Measurements from ENCODE around the gene SMAD9.

The SMAD9 gene

GRCh38 chr13:36897054-36897616 is 22.9 kb downstream of the SMAD9 start:
- H3K9ac ChIP-seq (ENCODE audit: low read length): no peak overlapping the region
- no peaks in the 10 kb centered on the region for H3F3A ChIP-seq (ENCODE audit: insufficient read depth)
- no peaks in the 10 kb centered on the region for H3K27me3 ChIP-seq (ENCODE audit: low read length)
- no peak overlapping the region for H2AFZ ChIP-seq (ENCODE audit: low read depth, low read length, severe bottlenecking)
- no peak overlapping the region for H3K4me3 ChIP-seq (ENCODE audit: insufficient read depth, low read length, poor library complexity, severe bottlenecking)
- H3K9me3 ChIP-seq (ENCODE audit: insufficient read depth, low read length): no peaks in the 10 kb centered on the region
- H3K79me2 ChIP-seq (ENCODE audit: insufficient read depth, low read length): no peaks in the 10 kb centered on the region
- no peak overlapping the region for H3K27ac ChIP-seq (ENCODE audit: low read depth, low read length)
- H3K4me2 ChIP-seq (ENCODE audit: low read depth, low read length, poor library complexity, severe bottlenecking): no peak overlapping the region
- TF ChIP-seq CTCF (IDR thresholded peaks at IDR 0.05; ENCODE audit: insufficient read depth, low read length, poor library complexity, severe bottlenecking) (no peak), EZH2phosphoT487 (conservative IDR thresholded peaks at IDR 0.05; ENCODE audit: low read length) (no peak)
- H3K9me2 ChIP-seq (replicated peaks; ENCODE audit: insufficient read depth, low read length): 0 out of 2 replicates have a peak, but pooled peaks cover 3% of the 10 kb centered on the region
- H4K20me1 ChIP-seq (ENCODE audit: low read depth, low read length): no peaks in the 10 kb centered on the region
- H3K36me3 ChIP-seq (ENCODE audit: low read length): no peaks in the 10 kb centered on the region

- Histone ChIP-seq H3K27ac (ENCODE audit: low read depth, low read length) (no peak overlapping the region), H3K4me3 (ENCODE audit: insufficient read depth, low read length, poor library complexity, severe bottlenecking) (no peak overlapping the region), H4K20me1 (ENCODE audit: low read depth, low read length) (no peaks in the 10 kb centered on the region), H3K4me2 (ENCODE audit: low read depth, low read length, poor library complexity, severe bottlenecking) (no peak overlapping the region), H3K9ac (ENCODE audit: low read length) (no peak overlapping the region), H3K9me2 (replicated peaks; ENCODE audit: insufficient read depth, low read length) (no peaks in the 10 kb centered on the region), H3F3A (ENCODE audit: insufficient read depth) (no peaks in the 10 kb centered on the region), H3K27me3 (ENCODE audit: low read length) (no peaks in the 10 kb centered on the region), H3K36me3 (ENCODE audit: low read length) (no peaks in the 10 kb centered on the region), H3K79me2 (ENCODE audit: insufficient read depth, low read length) (no peaks in the 10 kb centered on the region), H3K9me3 (ENCODE audit: insufficient read depth, low read length) (no peaks in the 10 kb centered on the region), H2AFZ (ENCODE audit: low read depth, low read length, severe bottlenecking) (no peak overlapping the region)
- no peak for TF ChIP-seq EZH2phosphoT487 (conservative IDR thresholded peaks at IDR 0.05; ENCODE audit: low read length)
- no peak for TF ChIP-seq CTCF (IDR thresholded peaks at IDR 0.05; ENCODE audit: insufficient read depth, low read length, poor library complexity, severe bottlenecking)
Measured at GRCh38 chr13:36891752-36892151, 28.3 kb downstream of the SMAD9 start.

GRCh38 chr13:36888645-36889044 is 31.4 kb downstream of the SMAD9 start:
- Histone ChIP-seq H4K20me1 (ENCODE audit: low read depth, low read length) (no peaks in the 10 kb centered on the region), H3K4me3 (ENCODE audit: insufficient read depth, low read length, poor library complexity, severe bottlenecking) (no peak overlapping the region), H3K36me3 (ENCODE audit: low read length) (no peaks in the 10 kb centered on the region), H3K4me2 (ENCODE audit: low read depth, low read length, poor library complexity, severe bottlenecking) (no peak overlapping the region), H3K9me2 (replicated peaks; ENCODE audit: insufficient read depth, low read length) (no peaks in the 10 kb centered on the region), H3K79me2 (ENCODE audit: insufficient read depth, low read length) (no peaks in the 10 kb centered on the region), H3K9ac (ENCODE audit: low read length) (no peak overlapping the region), H2AFZ (ENCODE audit: low read depth, low read length, severe bottlenecking) (no peak overlapping the region), H3F3A (ENCODE audit: insufficient read depth) (no peaks in the 10 kb centered on the region), H3K27me3 (ENCODE audit: low read length) (no peaks in the 10 kb centered on the region), H3K9me3 (ENCODE audit: insufficient read depth, low read length) (no peaks in the 10 kb centered on the region), H3K27ac (ENCODE audit: low read depth, low read length) (no peak overlapping the region)
- TF ChIP-seq CTCF (IDR thresholded peaks at IDR 0.05; ENCODE audit: insufficient read depth, low read length, poor library complexity, severe bottlenecking) (no peak), EZH2phosphoT487 (conservative IDR thresholded peaks at IDR 0.05; ENCODE audit: low read length) (no peak)

Data from SU-DHL-6 (cell line).